Natural killer cell (primary cell): ENCODE results near the gene HECTD2. TPM values are rescaled to one million over a fixed set of nuclear protein-coding genes. Genes with fewer than 3 reads are reported as not detected.

Source experiments
- ATAC-seq, 3 donors: fragments of 150-1000 bp in 2 of 3; fragments of 200-7000 bp in 1 of 3; cut with Tn5 transposase; 1 replicate in 1 of 3; 2 replicates in 2 of 3; pipeline ENCODE4 v1.10.0; 2021; ENCODE audit warnings: mild to moderate bottlenecking in 2 of 3, moderate library complexity in 2 of 3
- DNase-seq, 2 donors: peaks; one replicate each; pipeline versions ENCODE4 v3.0.0 to v3.0.0-alpha.2; 2013 to 2021; ENCODE audit warnings: mixed read lengths in 1 of 2
- H3K27ac ChIP-seq: one replicate; pipeline ENCODE4 v1.5.1; 2013; ENCODE audit warnings: mild to moderate bottlenecking, low read length
- H3K27me3 ChIP-seq: one replicate; pipeline ENCODE4 v1.6.1; 2013; ENCODE audit warnings: low read length; ENCODE audit not compliant: control insufficient read depth, insufficient read depth
- H3K36me3 ChIP-seq: one replicate; pipeline ENCODE4 v1.6.1; 2013; ENCODE audit warnings: low read length; ENCODE audit not compliant: control insufficient read depth, insufficient read depth
- H3K4me1 ChIP-seq: one replicate; pipeline ENCODE4 v1.6.1; 2013; ENCODE audit warnings: low read length; ENCODE audit not compliant: control insufficient read depth, insufficient read depth
- H3K4me3 ChIP-seq: one replicate; pipeline ENCODE4 v1.5.1; 2013; ENCODE audit warnings: low read length
- H3K9me3 ChIP-seq: one replicate; pipeline ENCODE4 v1.6.1; 2013; ENCODE audit warnings: low read length; ENCODE audit not compliant: control insufficient read depth, insufficient read depth
- H3K27ac Mint-ChIP-seq, 2 donors: one replicate each; pipeline ENCODE4 v1.8.0; 2022; ENCODE audit warnings: mild to moderate bottlenecking in 2 of 2, mixed read lengths in 2 of 2, moderate library complexity in 1 of 2
- H3K27me3 Mint-ChIP-seq, 2 donors: one replicate each; pipeline ENCODE4 v1.8.0; 2022; ENCODE audit warnings: low read depth in 2 of 2, mixed read lengths in 2 of 2
- H3K36me3 Mint-ChIP-seq: one replicate; pipeline ENCODE4 v1.8.0; 2022; ENCODE audit warnings: mixed read lengths
- H3K4me1 Mint-ChIP-seq, 2 donors: one replicate each; pipeline ENCODE4 v1.8.0; 2022; ENCODE audit warnings: mixed read lengths in 2 of 2
- H3K4me3 Mint-ChIP-seq: one replicate; pipeline ENCODE4 v1.8.0; 2022; ENCODE audit warnings: mild to moderate bottlenecking, moderate library complexity, mixed read lengths
- H3K9me3 Mint-ChIP-seq, 2 donors: one replicate each; pipeline ENCODE4 v1.8.0; 2022; ENCODE audit warnings: mixed read lengths in 2 of 2
- CTCF ChIP-seq: fragments of 200-600 bp; IDR thresholded peaks from one replicate; pipeline ENCODE4 v1.8.0; 2022; ENCODE audit warnings: antibody characterized with exemption
- WGBS: methylation state at CpG from one replicate; pipeline ENCODE4 v1.1.7; 2013; ENCODE audit warnings: missing lambda C conversion rate; ENCODE audit not compliant: insufficient coverage; 5-methylcytosine and 5-hydroxymethylcytosine counted together
- intact Hi-C: fragments of 100-400 bp; cut with micrococcal nuclease; formaldehyde crosslinking; loops from one replicate; pipeline ENCODE4 v1.14.2; 2022
- total RNA-seq, 4 donors: library from RNA; stranded (reverse); fragments of 120-200 nt in 1 of 4; gene quantifications; one replicate each; pipeline versions ENCODE4 v1.2.3 to v1.2.4, GENCODE V29; 2013 to 2022

Gene HECTD2
- total RNA-seq, 3 donors from 2014 or later (not counting 1 experiment from before 2014, with no cell fraction given) = 0.61 to 3.6 (median 1.1) TPM

- Histone ChIP-seq H3K9me3 (no peaks in the 10 kb centered on the region), H3K4me3 (no peak overlapping the region), H3K27ac (no peak overlapping the region), H3K36me3 (no peaks in the 10 kb centered on the region), H3K4me1 (no peaks in the 10 kb centered on the region), H3K27me3 (no peaks in the 10 kb centered on the region)
- no peak for ATAC-seq
- no peaks in the 10 kb centered on the region for H3K4me1 Mint-ChIP-seq
- WGBS = 79% methylated on average over 4 of the region's 4 CpGs
- no peak for TF ChIP-seq CTCF
- no peak for DNase-seq
- intact Hi-C loops = no loop called here
- no peak overlapping the region for H3K4me3 Mint-ChIP-seq
- peaks cover 7 to 12% of the 10 kb centered on the region in 2 donors for H3K27me3 Mint-ChIP-seq
- H3K27ac Mint-ChIP-seq = no peak overlapping the region
- H3K9me3 Mint-ChIP-seq = no peaks in the 10 kb centered on the region
- no peaks in the 10 kb centered on the region for H3K36me3 Mint-ChIP-seq
Observed at GRCh38 chr10:91537614-91538383, 127.7 kb downstream of the HECTD2 start.

- H3K27me3 ChIP-seq = no peaks in the 10 kb centered on the region
- H3K9me3 ChIP-seq = no peaks in the 10 kb centered on the region
- intact Hi-C loops = no loop called here
- Mint-ChIP-seq H3K36me3 (no peaks in the 10 kb centered on the region), H3K27ac (no peak overlapping the region), H3K9me3 (no peaks in the 10 kb centered on the region), H3K4me1 (no peaks in the 10 kb centered on the region), H3K27me3 (peaks cover 10 to 19% of the 10 kb centered on the region in 2 donors), H3K4me3 (no peak overlapping the region)
- ATAC-seq (no peak), DNase-seq (no peak)
- 92% methylated on average over 3 of the region's 5 CpGs for WGBS
- H3K36me3 ChIP-seq = no peaks in the 10 kb centered on the region
- H3K4me1 ChIP-seq = no peaks in the 10 kb centered on the region
- no peak overlapping the region for H3K27ac ChIP-seq
- TF ChIP-seq CTCF = no peak
- H3K4me3 ChIP-seq = no peak overlapping the region
Observed at GRCh38 chr10:91539930-91540329, 129.8 kb downstream of the HECTD2 start.

GRCh38 chr10:91540733-91541132 lies 130.6 kb downstream of the HECTD2 start:
- TF ChIP-seq CTCF = no peak
- Histone ChIP-seq H3K4me3 (no peak overlapping the region), H3K36me3 (no peaks in the 10 kb centered on the region), H3K27ac (no peak overlapping the region), H3K9me3 (no peaks in the 10 kb centered on the region), H3K27me3 (no peaks in the 10 kb centered on the region), H3K4me1 (no peaks in the 10 kb centered on the region)
- Mint-ChIP-seq H3K27ac (no peak overlapping the region), H3K27me3 (peaks cover 10 to 19% of the 10 kb centered on the region in 2 donors), H3K4me1 (no peaks in the 10 kb centered on the region), H3K36me3 (no peaks in the 10 kb centered on the region), H3K9me3 (no peaks in the 10 kb centered on the region), H3K4me3 (no peak overlapping the region)
- DNase-seq (no peak), ATAC-seq (no peak)
- intact Hi-C loops = no loop called here
- 79% methylated on average over 6 of the region's 6 CpGs for WGBS

GRCh38 chr10:91541481-91541880 lies 131.3 kb downstream of the HECTD2 start:
- H3K9me3 ChIP-seq = no peaks in the 10 kb centered on the region
- ATAC-seq (no peak), DNase-seq (no peak)
- Mint-ChIP-seq H3K4me3 (no peak overlapping the region), H3K4me1 (no peaks in the 10 kb centered on the region), H3K9me3 (no peaks in the 10 kb centered on the region), H3K36me3 (no peaks in the 10 kb centered on the region), H3K27me3 (peaks cover 9 to 18% of the 10 kb centered on the region in 2 donors), H3K27ac (no peak overlapping the region)
- intact Hi-C loops = no loop called here
- no peaks in the 10 kb centered on the region for H3K4me1 ChIP-seq
- no peak overlapping the region for H3K4me3 ChIP-seq
- no peaks in the 10 kb centered on the region for H3K36me3 ChIP-seq
- H3K27me3 ChIP-seq = no peaks in the 10 kb centered on the region
- TF ChIP-seq CTCF = no peak
- no peak overlapping the region for H3K27ac ChIP-seq
- WGBS = 50% methylated on average over 6 of the region's 6 CpGs
